Endothelial cell of umbilical vein (primary cell): Measurements from ENCODE around the gene RNF213. TPM values are rescaled to one million over a fixed set of nuclear protein-coding genes. Genes with fewer than 3 reads are reported as not detected.
"Not testable (repeated sequence)": the region's sequence is repeated elsewhere in the genome, so short reads cannot be mapped to it uniquely, and the experiment has no call there.

Source experiments
- BruUV-seq: library from RNA; stranded (reverse); fragments of 400-500 nt; replicated peaks from 2 replicates; lab custom pipeline; 2021; lab: Mats Ljungman, UMichigan
- CTCF ChIA-PET: fragments of 300-600, 350-600 bp; sonication (Branson Sonifier 250); formaldehyde crosslinking; loops from one replicate; lab custom pipeline; 2021; ENCODE audit warnings: antibody characterized with exemption, inconsistent platforms; lab: Charles Lee
- POLR2A ChIA-PET: fragments of 300-600, 350-600 bp; sonication (Branson Sonifier 250); formaldehyde crosslinking; loops from one replicate; lab custom pipeline; 2021; ENCODE audit warnings: antibody characterized with exemption, inconsistent platforms; lab: Charles Lee
- DNase-seq: peaks from one replicate; pipeline ENCODE4 v3.0.0-alpha.2; 2011; ENCODE audit warnings: low read depth, low spot score
- FAIRE-seq: peaks from 2 replicates; lab custom pipeline; 2011; peaks lifted over from hg19 to GRCh38; lab: Jason Lieb, UNC
- H2AFZ ChIP-seq: 2 replicates; pipeline ENCODE4 v1.6.0; 2012; ENCODE audit warnings: low read depth, low read length, control low read depth, inconsistent platforms
- H3K27ac ChIP-seq: 2 replicates; pipeline ENCODE4 v1.5.1; 2011; ENCODE audit warnings: low read depth, mild to moderate bottlenecking, control low read depth, low read length, moderate library complexity; ENCODE audit not compliant: insufficient read depth
- H3K27me3 ChIP-seq, 2 experiments: 2 replicates each; pipeline versions ENCODE4 v1.6.0 to v1.6.1; 2011; ENCODE audit warnings: low read length in 2 of 2, mixed read lengths in 1 of 2; ENCODE audit not compliant: control insufficient read depth in 2 of 2, insufficient read depth in 2 of 2
- H3K36me3 ChIP-seq, 2 experiments: 2 replicates in 1 of 2; 3 replicates in 1 of 2; pipeline ENCODE4 v1.5.1; 2011; ENCODE audit warnings: low read length in 2 of 2, mild to moderate bottlenecking in 1 of 2, moderate library complexity in 1 of 2; ENCODE audit not compliant: control insufficient read depth in 2 of 2, insufficient read depth in 2 of 2; ENCODE audit errors: extremely low read depth in 1 of 2
- H3K4me1 ChIP-seq: 3 replicates; pipeline ENCODE4 v1.5.1; 2011; ENCODE audit warnings: mild to moderate bottlenecking, low read length; ENCODE audit not compliant: control insufficient read depth, insufficient read depth; ENCODE audit errors: extremely low read depth
- H3K4me2 ChIP-seq: 2 replicates; pipeline ENCODE4 v1.6.1; 2011; ENCODE audit warnings: low read length, control low read depth, mixed read lengths; ENCODE audit not compliant: insufficient read depth
- H3K4me3 ChIP-seq, 3 experiments: fragments of 200-600 bp in 1 of 3; sonication (generic), shearing (Covaris generic) in 1 of 3; replicated peaks in 1 of 3; 2 replicates each; pipeline ENCODE4 v1.5.1; 2011 to 2016; ENCODE audit warnings: control low read depth in 3 of 3, low read length in 3 of 3, mild to moderate bottlenecking in 2 of 3, inconsistent platforms in 1 of 3, low read depth in 1 of 3, moderate library complexity in 1 of 3; ENCODE audit not compliant: insufficient read depth in 1 of 3
- H3K79me2 ChIP-seq: 2 replicates; pipeline ENCODE4 v1.6.0; 2012; ENCODE audit warnings: low read length, inconsistent platforms; ENCODE audit not compliant: control insufficient read depth, insufficient read depth
- H3K9ac ChIP-seq: replicated peaks from 2 replicates; pipeline ENCODE3; 2011; ENCODE audit warnings: low read length, control low read depth; ENCODE audit not compliant: insufficient read depth; ENCODE audit errors: extremely low read depth
- H3K9me1 ChIP-seq: replicated peaks from 3 replicates; pipeline ENCODE4 v1.6.0; 2011; ENCODE audit warnings: mild to moderate bottlenecking, low read length; ENCODE audit not compliant: control insufficient read depth, insufficient read depth; ENCODE audit errors: extremely low read depth
- H3K9me3 ChIP-seq: replicated peaks from 2 replicates; pipeline ENCODE4 v1.5.1; 2012; ENCODE audit warnings: low read length, inconsistent platforms; ENCODE audit not compliant: control insufficient read depth, insufficient read depth
- H4K20me1 ChIP-seq: replicated peaks from 2 replicates; pipeline ENCODE3; 2011; ENCODE audit warnings: mild to moderate bottlenecking, low read length; ENCODE audit not compliant: control insufficient read depth, insufficient read depth; ENCODE audit errors: extremely low read depth
- CTCF ChIP-seq, 2 donors: IDR thresholded peaks; 1 replicate in 1 of 2; 2 replicates in 1 of 2; pipeline ENCODE4 v1.5.1; 2011; ENCODE audit warnings: low read length in 2 of 2, mild to moderate bottlenecking in 2 of 2, moderate library complexity in 2 of 2, control low read depth in 1 of 2, inconsistent platforms in 1 of 2, low read depth in 1 of 2; ENCODE audit not compliant: insufficient read depth in 1 of 2; ENCODE audit errors: extremely low read depth in 1 of 2
- EZH2 ChIP-seq: IDR thresholded peaks from 2 replicates; pipeline ENCODE4 v1.6.1; 2012; ENCODE audit warnings: borderline replicate concordance, low read depth, mild to moderate bottlenecking, moderate library complexity, low read length, inconsistent platforms; ENCODE audit not compliant: severe bottlenecking
- FOS ChIP-seq: IDR thresholded peaks from 2 replicates; pipeline ENCODE4 v1.6.1; 2011; ENCODE audit warnings: mild to moderate bottlenecking, low read length, moderate library complexity, borderline replicate concordance; ENCODE audit not compliant: insufficient read depth
- GATA2 ChIP-seq: IDR thresholded peaks from 2 replicates; pipeline ENCODE4 v1.7.0; 2011; ENCODE audit warnings: low read depth, mild to moderate bottlenecking, moderate library complexity, mixed read lengths, low read length; ENCODE audit not compliant: insufficient read length, insufficient read depth
- JUN ChIP-seq: IDR thresholded peaks from 2 replicates; pipeline ENCODE4 v1.6.1; 2011; ENCODE audit warnings: borderline replicate concordance, low read depth; ENCODE audit not compliant: insufficient read length, insufficient read depth
- MAX ChIP-seq: IDR thresholded peaks from 2 replicates; pipeline ENCODE4 v1.6.1; 2011; ENCODE audit not compliant: insufficient read depth, insufficient read length
- MYC ChIP-seq: IDR thresholded peaks from one replicate; pipeline ENCODE4 v1.6.1; 2011; ENCODE audit warnings: mild to moderate bottlenecking, low read depth, low read length
- POLR2A ChIP-seq: IDR thresholded peaks from 2 replicates; pipeline ENCODE4 v1.6.1; 2012; ENCODE audit warnings: low read depth, mild to moderate bottlenecking, control low read depth, low read length
- POLR2AphosphoS5 ChIP-seq: IDR thresholded peaks from 2 replicates; pipeline ENCODE4 v1.6.1; 2012; ENCODE audit warnings: low read depth, mild to moderate bottlenecking, control low read depth, low read length, moderate library complexity; ENCODE audit not compliant: insufficient read depth
- dilution Hi-C: fragments of 300-500 bp; cut with MboI; formaldehyde crosslinking; loops from one replicate; pipeline ENCODE4 v1.15.0; 2019; ENCODE audit warnings: low sequenced_read_pairs; ENCODE audit not compliant: extremely low pct_ligation_motif_present
- intact Hi-C: fragments of 100-400 bp; cut with micrococcal nuclease; formaldehyde crosslinking; loops from one replicate; pipeline ENCODE4 v1.10.0; 2022
- polyA plus RNA-seq, 4 experiments: library from polyadenylated mRNA; depleted of rRNA in 3 of 4; stranded (reverse) in 3 of 4; unstranded in 1 of 4; fragments of >200 nt; gene quantifications; 2 replicates each; pipeline versions ENCODE4 v1.2.1 to v1.2.3, GENCODE V29; 2011 to 2012; ENCODE audit warnings: missing spikeins in 1 of 4
- total RNA-seq: library from RNA; stranded (reverse); gene quantifications from 2 replicates; pipeline ENCODE4 v1.2.3, GENCODE V29; 2021

Gene RNF213
- total and polyA plus RNA-seq, 2 donors (not counting 3 experiments of a cell fraction or from before 2014, with no cell fraction given) = 36.5 to 116 TPM

- H3K79me2 ChIP-seq, intact Hi-C loops, H3K36me3 ChIP-seq, H3K4me1 ChIP-seq, H3K4me3 ChIP-seq, FAIRE-seq, POLR2A ChIA-PET, BruUV-seq, DNase-seq, H3K9me1 ChIP-seq, H3K9me3 ChIP-seq, H3K27me3 ChIP-seq, H2AFZ ChIP-seq, dilution Hi-C loops, H3K9ac ChIP-seq, H3K27ac ChIP-seq, H4K20me1 ChIP-seq, H3K4me2 ChIP-seq: not testable (repeated sequence)
- CTCF ChIA-PET = interaction anchor here (1.3 kb wide), 1 partner anchor 19 kb away, joined by 3 read pairs; no protein-coding TSS in a partner anchor
These were observed 147.3 kb downstream of the RNF213 start for GRCh38 chr17:80407917-80408316.

GRCh38 chr17:80408872-80409271, 148.2 kb downstream of the RNF213 start:
- Histone ChIP-seq H3K4me3 (peak overlapping the region in 1 of 3 experiments; percentile 1), H3K4me1 (peaks cover 4% of the 10 kb centered on the region), H3K36me3 (no peaks in the 10 kb centered on the region), H3K9me1 (no peaks in the 10 kb centered on the region), H3K79me2 (no peaks in the 10 kb centered on the region), H3K27ac (no peak overlapping the region), H2AFZ (no peak overlapping the region), H3K9ac (no peak overlapping the region), H3K9me3 (no peaks in the 10 kb centered on the region), H3K27me3 (peaks cover 2 to 13% of the 10 kb centered on the region in 2 experiments), H4K20me1 (no peaks in the 10 kb centered on the region), H3K4me2 (no peak overlapping the region)
- dilution Hi-C loops (no loop called here), intact Hi-C loops (no loop called here)
- BruUV-seq = no TSS peak
- FAIRE-seq (peak; percentile 70), DNase-seq (peak; percentile 71)
- TF ChIP-seq FOS (no peak), JUN (no peak), POLR2AphosphoS5 (no peak), MYC (no peak), MAX (no peak), GATA2 (no peak), POLR2A (no peak), CTCF (IDR thresholded peaks at IDR 0.05; ENCODE audit: extremely low read depth in 1 of 2, insufficient read depth in 1 of 2, low read depth in 1 of 2, low read length in 2 of 2) (no peak), EZH2 (no peak)
- ChIA-PET POLR2A (interaction anchor here (0.9 kb wide), 1 partner anchor 35 kb away, joined by 3 read pairs; no protein-coding TSS in a partner anchor), CTCF (interaction anchor here (1.3 kb wide), 2 partner anchors 18 to 23 kb away, joined by 3 read pairs; no protein-coding TSS in a partner anchor)
